ENCODE results near the gene NTF3.

NTF3 gene

DNA sequence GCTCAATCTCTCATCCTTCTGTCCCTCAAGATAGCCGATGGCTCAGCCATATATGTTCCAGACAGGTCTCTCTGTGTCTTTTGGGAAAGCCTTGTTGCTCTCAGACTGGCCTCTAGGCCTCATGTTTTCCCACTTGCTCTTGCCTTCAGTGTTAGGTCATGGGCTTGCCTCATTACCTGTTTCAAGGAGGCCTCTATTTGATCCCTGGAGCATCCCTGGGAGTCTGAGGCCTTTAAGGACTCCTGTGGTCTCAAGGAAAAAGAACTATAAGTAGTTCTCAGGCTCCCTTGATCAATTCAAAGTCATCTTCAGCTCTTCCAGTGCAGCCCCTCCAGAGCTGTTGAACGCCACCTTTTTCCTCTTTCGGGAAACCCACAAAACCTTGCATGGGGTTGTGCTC lies 47.9 kb downstream of the NTF3 start:
- DNase-seq: no peak
- no peaks in the 10 kb centered on the region for H3K36me3 ChIP-seq
- no peaks in the 10 kb centered on the region for H3K9me3 ChIP-seq
- no peaks in the 10 kb centered on the region for H3K4me1 ChIP-seq
- no peak overlapping the region for H3K4me3 ChIP-seq (ENCODE audit: low read depth, low read length)
- peaks cover 12% of the 10 kb centered on the region for H3K27me3 ChIP-seq
- TF ChIP-seq CTCF (IDR thresholded peaks at IDR 0.05; ENCODE audit: low read depth, low read length): no peak

- no peaks in the 10 kb centered on the region for H3K9me3 ChIP-seq
- no peak for DNase-seq
- H3K4me3 ChIP-seq (ENCODE audit: low read depth, low read length): no peak overlapping the region
- H3K4me1 ChIP-seq: no peaks in the 10 kb centered on the region
- peaks cover 12% of the 10 kb centered on the region for H3K27me3 ChIP-seq
- no peak for TF ChIP-seq CTCF (IDR thresholded peaks at IDR 0.05; ENCODE audit: low read depth, low read length)
- H3K36me3 ChIP-seq: no peaks in the 10 kb centered on the region
These were observed 48.5 kb downstream of the NTF3 start for GRCh38 chr12:5480218-5480937.

DNA sequence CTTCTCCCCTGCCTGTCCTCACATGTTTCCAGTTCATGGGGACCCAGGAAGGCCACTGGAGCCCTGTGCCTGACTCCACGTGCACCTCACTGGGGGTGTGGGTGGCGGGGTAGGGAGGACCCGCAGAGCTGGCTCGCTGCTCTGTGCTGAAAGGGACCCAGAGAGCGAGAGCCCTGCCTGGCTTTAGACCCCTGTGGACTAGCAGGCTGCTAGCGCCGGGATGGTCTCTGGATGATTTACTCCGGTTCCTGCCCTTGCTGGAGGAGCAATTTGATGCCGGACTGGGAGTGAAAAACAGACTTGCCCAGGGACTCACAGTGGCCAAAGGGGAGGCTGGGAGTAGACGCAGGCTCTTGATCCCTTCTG lies 49.0 kb downstream of the NTF3 start:
- Histone ChIP-seq H3K4me1 (no peaks in the 10 kb centered on the region), H3K36me3 (no peaks in the 10 kb centered on the region), H3K4me3 (ENCODE audit: low read depth, low read length) (no peak overlapping the region), H3K27me3 (peaks cover 12% of the 10 kb centered on the region), H3K9me3 (no peaks in the 10 kb centered on the region)
- no peak for TF ChIP-seq CTCF (IDR thresholded peaks at IDR 0.05; ENCODE audit: low read depth, low read length)
- no peak for DNase-seq

GRCh38 chr12:5481645-5482044 lies 49.7 kb downstream of the NTF3 start:
- Histone ChIP-seq H3K4me1 (no peaks in the 10 kb centered on the region), H3K27me3 (peaks cover 12% of the 10 kb centered on the region), H3K36me3 (no peaks in the 10 kb centered on the region), H3K4me3 (ENCODE audit: low read depth, low read length) (no peak overlapping the region), H3K9me3 (no peaks in the 10 kb centered on the region)
- no peak for TF ChIP-seq CTCF (IDR thresholded peaks at IDR 0.05; ENCODE audit: low read depth, low read length)
- no peak for DNase-seq

DNA sequence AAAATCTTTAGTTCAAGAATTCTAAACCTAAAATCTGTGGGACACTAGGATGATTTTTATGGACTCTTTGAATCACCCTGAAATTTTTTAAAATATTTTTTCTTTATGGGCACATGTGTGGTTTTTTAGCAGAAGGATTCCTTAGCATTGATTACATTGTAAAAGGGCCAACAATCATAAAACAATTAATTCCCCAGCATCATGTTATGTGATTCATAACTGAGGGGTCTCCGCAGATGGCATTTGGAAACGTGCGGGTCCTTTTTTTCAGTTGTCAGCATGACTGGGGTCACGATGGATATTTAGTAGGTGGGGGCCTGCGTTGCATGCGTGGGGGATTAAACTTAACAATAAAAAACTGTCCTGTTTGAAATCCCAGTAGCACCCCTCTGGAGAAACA lies 52.5 kb downstream of the NTF3 start:
- TF ChIP-seq CTCF (IDR thresholded peaks at IDR 0.05; ENCODE audit: low read depth, low read length): no peak
- DNase-seq: no peak
- Histone ChIP-seq H3K9me3 (no peaks in the 10 kb centered on the region), H3K36me3 (no peaks in the 10 kb centered on the region), H3K27me3 (peaks cover 5% of the 10 kb centered on the region; the same call in 1 of the 2 replicates), H3K4me3 (ENCODE audit: low read depth, low read length) (no peak overlapping the region), H3K4me1 (no peaks in the 10 kb centered on the region)

DNA sequence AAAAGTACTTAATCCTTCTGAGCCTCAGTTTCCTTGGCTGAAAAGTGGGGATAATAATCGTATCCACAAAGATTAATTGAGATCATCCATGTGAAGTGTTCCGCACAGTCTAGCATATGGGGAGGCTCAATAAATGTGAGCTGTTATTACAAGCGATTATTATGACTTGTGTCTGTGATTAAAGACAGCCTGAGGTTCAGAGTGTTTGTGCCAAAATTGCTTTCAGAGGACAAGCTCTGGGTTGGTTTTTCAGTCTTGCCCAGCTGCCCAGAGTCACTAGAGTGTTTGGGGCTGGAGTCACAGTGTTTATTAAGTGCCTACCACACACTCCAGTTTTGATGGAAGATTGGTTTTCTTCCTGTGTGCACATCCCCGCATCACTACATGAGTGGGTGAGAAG lies 53.5 kb downstream of the NTF3 start:
- Histone ChIP-seq H3K36me3 (no peaks in the 10 kb centered on the region), H3K27me3 (peaks cover 5% of the 10 kb centered on the region; the same call in 1 of the 2 replicates), H3K4me3 (ENCODE audit: low read depth, low read length) (no peak overlapping the region), H3K4me1 (no peaks in the 10 kb centered on the region), H3K9me3 (no peaks in the 10 kb centered on the region)
- DNase-seq: no peak
- no peak for TF ChIP-seq CTCF (IDR thresholded peaks at IDR 0.05; ENCODE audit: low read depth, low read length)

Measured in BE2C (cell line).